Lung (tissue), 12 donors: ENCODE data around the gene RNF17. TPM values are rescaled to one million over a fixed set of nuclear protein-coding genes. Genes with fewer than 3 reads are reported as not detected.
"Not testable (repeated sequence)": the region's sequence is repeated elsewhere in the genome, so short reads cannot be mapped to it uniquely, and the experiment has no call there.

ENCODE experiments used
- ATAC-seq: fragments of 200-7000 bp; cut with Tn5 transposase; one replicate; pipeline ENCODE4 v1.9.1; 2020; ENCODE audit warnings: moderate number of reproducible peaks; ENCODE audit not compliant: insufficient read depth, low FRiP score
- DNase-seq, 3 donors: peaks; one replicate each; pipeline ENCODE4 v3.0.0-alpha.2; 2013 to 2017
- H3K27ac ChIP-seq, 2 donors: one replicate each; pipeline ENCODE4 v1.5.1; 2013; ENCODE audit warnings: mild to moderate bottlenecking in 2 of 2, moderate library complexity in 2 of 2, control low read depth in 1 of 2, inconsistent platforms in 1 of 2, low read depth in 1 of 2, low read length in 1 of 2
- H3K27me3 ChIP-seq, 3 donors: one replicate each; pipeline ENCODE4 v1.5.1; 2013; ENCODE audit warnings: low read length in 2 of 3; ENCODE audit not compliant: control insufficient read depth in 3 of 3, insufficient read depth in 3 of 3
- H3K36me3 ChIP-seq, 4 donors: one replicate each; pipeline ENCODE4 v1.5.1; 2013; ENCODE audit warnings: low read length in 4 of 4, mild to moderate bottlenecking in 1 of 4, moderate library complexity in 1 of 4; ENCODE audit not compliant: control insufficient read depth in 4 of 4, insufficient read depth in 4 of 4
- H3K4me1 ChIP-seq, 5 donors: one replicate each; pipeline ENCODE4 v1.5.1; 2013; ENCODE audit warnings: low read length in 5 of 5, mild to moderate bottlenecking in 2 of 5, moderate library complexity in 1 of 5; ENCODE audit not compliant: control insufficient read depth in 5 of 5, insufficient read depth in 5 of 5
- H3K4me3 ChIP-seq: one replicate; pipeline ENCODE4 v1.5.1; 2013; ENCODE audit warnings: mild to moderate bottlenecking, control low read depth, moderate library complexity
- H3K9ac ChIP-seq, 2 donors: one replicate each; pipeline ENCODE4 v1.5.1; 2013; ENCODE audit warnings: low read length in 2 of 2, control low read depth in 1 of 2; ENCODE audit not compliant: insufficient read depth in 1 of 2
- H3K9me3 ChIP-seq, 4 donors: one replicate each; pipeline ENCODE4 v1.5.1; 2013; ENCODE audit warnings: low read length in 3 of 4, mild to moderate bottlenecking in 1 of 4, moderate library complexity in 1 of 4; ENCODE audit not compliant: control insufficient read depth in 4 of 4, insufficient read depth in 3 of 4
- WGBS, 2 donors: extraction: QIAGEN DNeasy Blood & Tissue Kit; methylation state at CpG; one replicate each; pipeline ENCODE4 v1.1.7; 2013; 5-methylcytosine and 5-hydroxymethylcytosine counted together
- polyA plus RNA-seq, 2 donors: library from polyadenylated mRNA; stranded (reverse); fragments of 200-250 nt; gene quantifications; one replicate each; pipeline ENCODE4 v1.2.1, GENCODE V29; 2013
- total RNA-seq, 2 donors: library from RNA; depleted of rRNA in 1 of 2; stranded (reverse); fragments of >200 nt in 1 of 2; gene quantifications; one replicate each; pipeline ENCODE4 v1.2.1, GENCODE V29; 2014 to 2021
- TF ChIP-seq, protein P1 (sequence below): IDR thresholded peaks from 2 replicates; pipeline ENCODE4 v1.5.1; 2012; ENCODE audit warnings: mild to moderate bottlenecking; ENCODE audit errors: control extremely low read depth, extremely low read depth
- donor health status: control.
- donor health status: control.
- donor health status: Bipolar disorder and iron deficiency.
- donor health status: healthy.
- donor health status: DM: yes; HTN: yes; CAD: no.

Gene RNF17
- total and polyA plus RNA-seq, 4 donors, result 0.07 to 0.09 TPM; not detected in 2

DNA sequence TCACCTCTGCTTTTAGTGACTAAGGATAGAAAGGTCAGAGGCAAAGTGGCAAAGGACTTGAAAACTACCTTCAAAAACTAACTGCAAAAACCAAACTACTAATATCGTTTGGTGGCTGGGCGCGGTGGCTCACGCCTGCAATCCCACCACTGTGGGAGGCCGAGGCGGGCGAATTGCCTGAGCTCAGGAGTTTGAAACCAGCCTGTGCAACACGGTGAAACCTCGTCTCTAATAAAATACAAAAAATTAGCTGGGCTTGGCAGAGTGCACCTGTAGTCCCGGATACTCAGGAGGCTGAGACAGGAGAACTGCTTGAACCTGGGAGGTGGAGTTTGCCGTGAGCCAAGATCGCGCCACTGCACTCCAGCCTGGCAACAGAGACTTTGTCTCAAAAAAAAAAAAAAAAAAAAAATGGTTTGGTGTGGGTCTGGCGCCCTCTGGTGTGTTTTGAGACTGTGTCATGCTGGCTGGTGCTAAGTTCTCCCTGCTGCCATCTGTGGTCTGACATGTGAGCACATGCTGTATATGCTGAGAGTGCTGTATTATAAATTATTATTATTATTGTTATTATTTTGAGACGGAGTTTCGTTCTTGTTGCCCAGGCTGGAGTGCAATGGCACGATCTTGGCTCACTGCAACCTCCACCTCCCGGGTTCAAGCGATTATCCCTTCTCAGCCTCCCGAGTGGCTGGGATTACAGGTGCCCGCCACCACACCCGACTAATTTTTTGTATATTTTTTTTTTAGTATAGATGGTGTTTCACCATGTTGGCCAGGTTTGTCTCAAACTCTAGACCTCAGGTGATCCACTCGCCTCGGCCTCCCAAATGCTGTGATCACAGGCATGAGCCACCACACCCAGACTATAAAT, 36.0 kb upstream of the RNF17 start:
- ATAC-seq (peak; percentile 85), DNase-seq (peak; percentile 77 to 87 (median 81))
- Histone ChIP-seq H3K9ac (no peak overlapping the region), H3K9me3 (no peaks in the 10 kb centered on the region), H3K36me3 (no peaks in the 10 kb centered on the region), H3K4me1 (no peaks in the 10 kb centered on the region), H3K27me3 (no peaks in the 10 kb centered on the region), H3K27ac (no peak overlapping the region), H3K4me3 (no peak overlapping the region)
- WGBS, 2 donors, result 61% methylated on average over 24 of the region's 24 CpGs
- TF ChIP-seq, protein P1, sequence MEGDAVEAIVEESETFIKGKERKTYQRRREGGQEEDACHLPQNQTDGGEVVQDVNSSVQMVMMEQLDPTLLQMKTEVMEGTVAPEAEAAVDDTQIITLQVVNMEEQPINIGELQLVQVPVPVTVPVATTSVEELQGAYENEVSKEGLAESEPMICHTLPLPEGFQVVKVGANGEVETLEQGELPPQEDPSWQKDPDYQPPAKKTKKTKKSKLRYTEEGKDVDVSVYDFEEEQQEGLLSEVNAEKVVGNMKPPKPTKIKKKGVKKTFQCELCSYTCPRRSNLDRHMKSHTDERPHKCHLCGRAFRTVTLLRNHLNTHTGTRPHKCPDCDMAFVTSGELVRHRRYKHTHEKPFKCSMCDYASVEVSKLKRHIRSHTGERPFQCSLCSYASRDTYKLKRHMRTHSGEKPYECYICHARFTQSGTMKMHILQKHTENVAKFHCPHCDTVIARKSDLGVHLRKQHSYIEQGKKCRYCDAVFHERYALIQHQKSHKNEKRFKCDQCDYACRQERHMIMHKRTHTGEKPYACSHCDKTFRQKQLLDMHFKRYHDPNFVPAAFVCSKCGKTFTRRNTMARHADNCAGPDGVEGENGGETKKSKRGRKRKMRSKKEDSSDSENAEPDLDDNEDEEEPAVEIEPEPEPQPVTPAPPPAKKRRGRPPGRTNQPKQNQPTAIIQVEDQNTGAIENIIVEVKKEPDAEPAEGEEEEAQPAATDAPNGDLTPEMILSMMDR, result peak; percentile 84

DNA sequence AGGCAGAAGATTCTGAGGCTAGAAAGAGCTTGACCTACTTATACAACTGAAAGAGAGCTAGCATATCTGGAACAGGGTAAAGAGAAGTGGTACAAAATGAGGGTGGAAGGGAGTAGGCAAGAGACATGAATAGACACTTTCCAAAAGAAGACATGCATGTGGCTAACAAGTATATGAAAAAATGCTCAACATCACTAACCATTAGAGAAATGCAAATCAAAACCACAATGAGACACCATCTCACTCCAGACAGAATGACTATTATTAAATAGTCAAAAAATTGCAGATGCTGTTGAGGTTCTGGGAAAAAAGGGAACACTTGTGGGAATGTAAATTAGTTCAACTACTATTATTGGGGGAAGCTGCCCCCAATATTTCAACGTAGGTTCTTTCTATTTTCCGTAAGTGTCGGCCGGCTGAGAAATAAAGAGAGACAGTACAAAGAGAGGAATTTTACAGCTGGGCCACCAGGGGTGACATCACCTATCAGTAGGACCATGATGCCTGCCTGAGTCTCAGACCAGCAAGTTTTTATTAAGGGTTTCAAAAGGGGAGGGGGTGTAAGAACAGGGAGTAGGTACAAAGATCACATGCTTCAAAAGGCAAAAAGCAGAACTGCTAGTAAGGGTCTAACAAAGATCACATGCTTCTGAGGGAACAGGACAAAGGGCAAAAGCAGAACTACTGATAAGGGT, 32.9 kb upstream of the RNF17 start:
- not testable (repeated sequence) for DNase-seq, H3K27me3 ChIP-seq, ATAC-seq, H3K4me1 ChIP-seq, H3K9ac ChIP-seq, H3K9me3 ChIP-seq, H3K27ac ChIP-seq, H3K4me3 ChIP-seq, H3K36me3 ChIP-seq
- WGBS, 2 donors, result 96 to 97% methylated on average over 4 of the region's 4 CpGs

DNA sequence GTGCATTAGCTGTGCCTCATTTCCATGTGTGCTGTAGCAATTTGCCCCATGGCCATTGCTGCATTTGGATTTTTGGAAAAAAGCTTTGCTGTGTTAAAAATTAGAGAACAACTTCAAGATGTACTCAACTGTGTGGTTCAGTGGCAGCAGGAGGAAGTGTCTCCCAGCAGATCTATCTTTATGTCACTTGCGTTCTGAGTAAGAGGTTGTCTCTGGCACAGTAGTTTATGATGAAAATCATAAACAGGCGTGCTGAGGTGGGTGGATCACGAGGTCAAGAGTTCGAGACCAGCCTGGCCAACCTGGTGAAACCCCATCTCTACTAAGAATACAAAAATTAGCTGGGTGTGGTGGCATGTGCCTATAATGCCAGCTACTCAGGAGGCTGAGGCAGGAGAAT, 29.0 kb upstream of the RNF17 start:
- H3K27me3 ChIP-seq, result no peaks in the 10 kb centered on the region

More for the DNA sequence above, 29.0 kb upstream of the RNF17 start:
- H3K4me1 ChIP-seq, result no peaks in the 10 kb centered on the region
- ATAC-seq (no peak), DNase-seq (no peak)
- no peak overlapping the region for H3K9ac ChIP-seq
- H3K36me3 ChIP-seq, result no peaks in the 10 kb centered on the region
- TF ChIP-seq, protein P1, result no peak
- H3K27ac ChIP-seq, result no peak overlapping the region
- WGBS, 2 donors, result 69 to 72% methylated on average over 4 of the region's 4 CpGs
- H3K9me3 ChIP-seq, result peaks cover 0 to 2% (median 0%) of the 10 kb centered on the region in 4 donors
- no peak overlapping the region for H3K4me3 ChIP-seq
